22Rv1 (cell line): ENCODE results near the gene ANAPC13.

ENCODE experiments used
- H3K27ac ChIP-seq: fragments of 450-650 bp; 2 replicates; pipeline ENCODE4 v1.5.1; 2017
- ZFX ChIP-seq: fragments of 450-650 bp; IDR thresholded peaks from 2 replicates; pipeline ENCODE4 v1.6.1; 2017; ENCODE audit warnings: antibody characterized with exemption, borderline replicate concordance
- TF ChIP-seq, protein P1 (sequence below): fragments of 450-650 bp; IDR thresholded peaks from 2 replicates; pipeline ENCODE4 v1.5.1; 2017; ENCODE audit warnings: mild to moderate bottlenecking

ANAPC13 gene, protein sequence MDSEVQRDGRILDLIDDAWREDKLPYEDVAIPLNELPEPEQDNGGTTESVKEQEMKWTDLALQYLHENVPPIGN

DNA sequence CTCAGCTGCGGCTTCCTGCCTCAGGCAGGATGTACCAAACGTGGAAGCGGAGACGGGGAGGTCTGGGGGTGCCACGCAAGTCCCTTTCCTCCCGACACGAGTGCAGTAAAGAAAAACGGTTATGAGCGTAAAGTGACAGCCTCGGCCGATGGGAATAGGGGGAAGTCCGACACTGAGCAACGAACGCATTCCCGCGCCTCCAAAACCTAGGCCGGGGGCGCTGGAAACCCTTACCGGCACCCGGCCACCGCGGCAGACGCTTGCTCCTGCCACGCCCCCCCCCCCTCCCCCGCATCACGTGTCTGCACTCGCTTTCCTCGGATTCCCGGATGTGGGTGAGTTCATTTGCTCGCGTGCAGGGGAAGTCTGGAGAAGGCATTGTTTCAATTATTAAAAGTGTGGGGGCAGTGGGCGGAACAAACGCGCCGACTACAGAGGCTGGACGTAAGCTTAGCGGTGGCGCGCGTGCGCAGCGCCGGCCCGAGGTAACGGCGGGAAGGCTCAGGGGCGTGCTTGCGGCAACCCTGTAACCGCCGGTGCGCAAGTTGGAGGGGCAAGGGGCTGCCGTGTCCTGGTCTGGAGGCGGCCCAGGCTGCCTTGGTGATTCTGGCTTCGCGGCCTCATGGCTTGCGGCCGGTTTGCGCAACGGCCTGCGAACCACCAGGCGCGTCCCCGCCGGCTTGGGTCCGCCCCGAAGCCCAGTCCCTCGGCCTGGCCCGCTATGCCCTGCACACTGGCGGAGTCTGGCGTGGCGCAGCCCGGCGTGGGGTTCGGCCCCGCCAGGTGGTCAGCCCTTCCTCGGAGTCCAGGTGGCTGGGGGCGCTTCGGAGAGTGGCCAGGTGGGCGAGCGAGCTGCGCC, at the start of gene ANAPC13, which contains the start of gene CEP63:
Gene ANAPC13 (minus strand): TSS at position 268 of the 859 bp plus-strand sequence. CDS start 3,081 bp downstream, outside the sequence.
Gene CEP63 (plus strand): TSS at position 340 of the 859 bp plus-strand sequence. CDS start 9,264 bp downstream, outside the sequence.
- no peak for TF ChIP-seq ZFX
- TF ChIP-seq, protein P1, sequence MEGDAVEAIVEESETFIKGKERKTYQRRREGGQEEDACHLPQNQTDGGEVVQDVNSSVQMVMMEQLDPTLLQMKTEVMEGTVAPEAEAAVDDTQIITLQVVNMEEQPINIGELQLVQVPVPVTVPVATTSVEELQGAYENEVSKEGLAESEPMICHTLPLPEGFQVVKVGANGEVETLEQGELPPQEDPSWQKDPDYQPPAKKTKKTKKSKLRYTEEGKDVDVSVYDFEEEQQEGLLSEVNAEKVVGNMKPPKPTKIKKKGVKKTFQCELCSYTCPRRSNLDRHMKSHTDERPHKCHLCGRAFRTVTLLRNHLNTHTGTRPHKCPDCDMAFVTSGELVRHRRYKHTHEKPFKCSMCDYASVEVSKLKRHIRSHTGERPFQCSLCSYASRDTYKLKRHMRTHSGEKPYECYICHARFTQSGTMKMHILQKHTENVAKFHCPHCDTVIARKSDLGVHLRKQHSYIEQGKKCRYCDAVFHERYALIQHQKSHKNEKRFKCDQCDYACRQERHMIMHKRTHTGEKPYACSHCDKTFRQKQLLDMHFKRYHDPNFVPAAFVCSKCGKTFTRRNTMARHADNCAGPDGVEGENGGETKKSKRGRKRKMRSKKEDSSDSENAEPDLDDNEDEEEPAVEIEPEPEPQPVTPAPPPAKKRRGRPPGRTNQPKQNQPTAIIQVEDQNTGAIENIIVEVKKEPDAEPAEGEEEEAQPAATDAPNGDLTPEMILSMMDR: no peak
- peak within 1 kb of the TSS; percentile 91 for H3K27ac ChIP-seq

DNA sequence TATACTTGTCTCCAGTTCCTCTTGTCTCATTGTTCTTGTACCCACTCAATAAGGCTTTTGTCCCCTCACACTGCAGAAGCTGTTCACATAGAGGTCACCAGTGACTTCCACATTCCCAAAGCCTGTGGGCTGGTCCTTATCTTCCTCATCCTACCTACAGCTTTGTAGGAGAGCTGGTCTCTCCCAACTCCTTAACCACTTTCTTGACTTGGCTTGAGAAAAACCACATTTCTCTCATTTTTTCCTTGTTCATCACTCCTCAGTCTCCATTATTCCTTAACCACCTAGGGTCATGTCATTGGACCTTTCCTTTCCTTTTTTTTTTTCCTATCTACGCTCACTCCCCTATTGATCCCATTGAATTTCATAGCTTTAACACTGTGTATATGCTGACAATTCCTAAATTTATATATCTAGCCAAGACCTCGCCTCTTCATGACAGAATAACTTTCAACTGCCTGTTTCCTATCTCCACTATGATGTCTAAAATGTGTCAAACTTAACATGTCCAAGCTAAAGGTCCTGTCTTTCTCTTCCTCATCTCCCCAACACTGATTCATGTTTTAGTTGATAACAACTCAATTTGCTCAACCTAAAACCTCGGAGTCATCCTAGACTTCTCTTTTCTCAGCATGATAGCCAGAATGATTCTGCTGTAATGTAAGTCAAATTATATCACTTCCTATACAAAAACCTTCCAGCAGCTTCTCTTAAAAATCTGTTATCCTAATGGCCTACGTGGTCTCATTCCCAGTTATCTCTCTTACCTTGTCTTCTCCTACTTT, 49.6 kb upstream of the ANAPC13 start:
- TF ChIP-seq, protein P1: no peak
- no peak overlapping the region for H3K27ac ChIP-seq

DNA sequence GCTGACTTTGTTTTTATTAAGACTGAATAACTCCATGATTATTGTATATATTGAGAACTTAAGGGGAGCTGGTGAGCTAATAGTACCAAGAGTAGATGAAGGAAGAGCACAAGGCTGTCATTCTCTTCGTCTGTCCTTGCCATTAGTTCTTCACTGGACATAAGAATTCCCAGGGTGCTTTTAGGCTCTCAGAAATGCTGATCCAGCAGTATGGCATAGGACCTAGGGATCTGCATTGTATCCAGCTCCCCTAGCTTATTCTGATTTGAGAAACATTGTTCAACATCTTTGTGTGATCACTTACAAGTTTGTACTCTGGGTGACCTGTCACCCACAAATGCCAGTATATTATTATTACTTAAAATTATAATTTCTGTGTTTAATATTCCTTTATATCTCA, 47.7 kb upstream of the ANAPC13 start:
- TF ChIP-seq ZFX: no peak
- TF ChIP-seq, protein P1: no peak
- no peak overlapping the region for H3K27ac ChIP-seq

DNA sequence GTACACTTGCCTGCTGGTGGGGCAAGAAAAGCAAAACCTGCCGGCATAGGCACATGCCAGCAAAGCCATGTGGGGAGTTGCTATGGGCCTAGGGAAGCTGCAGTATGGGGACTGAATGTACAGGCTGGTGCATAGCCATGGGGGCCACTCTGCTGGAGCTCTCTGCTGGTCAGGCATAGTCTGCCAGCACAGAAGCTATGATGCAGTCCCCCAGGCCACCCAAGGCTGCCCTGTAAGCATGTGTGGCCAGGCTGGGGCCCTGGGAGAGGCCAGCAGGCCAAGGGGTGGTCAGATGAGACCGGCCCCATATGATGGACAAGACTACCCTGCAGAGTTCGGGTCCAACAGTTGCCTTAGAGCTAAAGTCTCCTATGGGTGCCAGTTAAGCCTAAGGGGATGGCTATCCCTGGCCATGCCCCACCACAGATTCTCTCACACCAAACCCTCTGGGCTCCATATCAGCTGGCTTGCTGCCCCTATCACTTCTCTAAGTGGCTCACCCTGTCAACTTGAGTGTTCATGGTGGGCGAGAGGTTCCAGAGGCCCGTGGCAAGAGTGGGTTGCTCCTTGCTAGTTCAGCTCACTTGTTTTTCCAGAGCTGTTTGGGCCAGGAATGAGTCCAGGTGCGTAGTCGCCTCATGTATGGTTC, 41.9 kb upstream of the ANAPC13 start:
- TF ChIP-seq, protein P1: no peak
- TF ChIP-seq ZFX: no peak
- H3K27ac ChIP-seq: no peak overlapping the region

DNA sequence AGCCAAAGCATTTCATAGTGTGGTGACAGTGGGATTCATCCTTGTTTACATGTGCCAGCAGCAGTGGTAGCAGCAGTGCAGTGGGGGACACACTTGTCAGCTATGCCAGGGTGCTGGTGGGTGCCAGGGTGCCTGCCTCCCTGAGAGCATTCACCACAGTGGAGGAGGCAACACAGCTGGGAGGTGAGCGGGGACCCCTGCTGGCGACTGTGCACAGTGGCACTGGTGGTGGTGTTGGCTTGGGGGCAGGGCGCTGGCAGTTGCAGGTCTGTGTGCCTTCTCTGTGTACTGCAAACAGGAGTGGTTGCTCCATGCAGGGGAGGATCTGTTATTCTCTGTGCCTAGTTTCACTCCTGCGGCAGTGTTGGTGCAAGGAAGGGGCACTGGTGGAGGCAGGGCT, 41.3 kb upstream of the ANAPC13 start:
- TF ChIP-seq, protein P1: peak; percentile 35
- no peak for TF ChIP-seq ZFX

DNA sequence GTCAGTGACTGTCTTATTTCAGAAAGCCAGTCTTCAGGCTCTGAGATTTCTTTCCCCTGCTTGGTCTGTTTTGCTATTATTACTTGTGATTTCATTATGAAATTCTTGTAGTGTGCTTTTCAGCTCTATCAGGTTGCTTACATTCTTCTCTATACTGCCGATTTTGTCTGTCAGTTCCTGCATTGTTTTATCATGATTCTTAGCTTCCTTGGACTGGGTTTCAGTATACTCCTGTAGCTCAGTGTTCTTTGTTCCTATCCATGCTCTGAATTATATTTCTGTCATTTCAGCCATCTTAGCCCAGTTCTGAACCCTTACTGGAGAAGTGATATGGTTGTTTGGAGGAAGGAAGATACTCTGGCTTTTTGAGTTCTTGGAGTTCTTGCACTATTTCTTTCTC, 40.5 kb upstream of the ANAPC13 start:
- H3K27ac ChIP-seq: no peak overlapping the region
- TF ChIP-seq ZFX: no peak
- TF ChIP-seq, protein P1: no peak

More for the DNA sequence above, 41.3 kb upstream of the ANAPC13 start:
- no peak overlapping the region for H3K27ac ChIP-seq
